ENCODE results near the gene LRRC8E. TPM values are rescaled to one million over a fixed set of nuclear protein-coding genes. Genes with fewer than 3 reads are reported as not detected.

The LRRC8E gene
- total RNA-seq, 2 donors from 2014 or later: 2.8 to 3.4 TPM

DNA sequence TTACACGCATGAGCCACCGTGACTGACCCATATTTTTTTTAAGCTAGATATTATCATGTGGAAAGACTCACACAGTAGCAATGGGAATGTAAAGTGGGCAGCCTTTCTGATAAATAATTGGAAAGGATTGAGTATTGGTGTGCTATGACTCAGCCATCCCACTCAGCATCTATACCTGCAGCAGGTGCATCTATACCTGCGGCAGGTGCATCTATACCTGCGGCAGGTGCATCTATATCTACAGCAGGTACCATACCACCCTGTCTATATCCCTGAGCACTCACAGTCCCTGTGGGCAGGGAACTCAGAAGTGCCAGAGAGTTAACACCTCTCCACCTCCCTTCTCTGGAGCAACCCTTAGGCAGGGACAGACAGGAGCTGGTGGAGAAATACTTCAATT, 5.2 kb upstream of the LRRC8E start:
- Mint-ChIP-seq H3K4me3 (no peak overlapping the region), H3K27me3 (ENCODE audit: insufficient read depth) (peaks cover 27% of the 10 kb centered on the region), H3K27ac (no peak overlapping the region), H3K9me3 (no peaks in the 10 kb centered on the region), H3K36me3 (ENCODE audit: low read depth) (no peaks in the 10 kb centered on the region), H3K4me1 (no peaks in the 10 kb centered on the region)
- 95 to 100% methylated on average over 2 to 4 of the region's 4 CpGs for WGBS, 2 experiments (ENCODE audit: insufficient coverage in 1 of 2, insufficient read length in 1 of 2)
- Histone ChIP-seq H3K4me1 (ENCODE audit: control insufficient read depth, insufficient read depth, low read length) (no peaks in the 10 kb centered on the region), H3K4me3 (ENCODE audit: low read length) (no peak overlapping the region), H3K27ac (ENCODE audit: low read depth, low read length) (no peak overlapping the region), H3K36me3 (ENCODE audit: control insufficient read depth, insufficient read depth, low read length) (no peaks in the 10 kb centered on the region), H3K27me3 (ENCODE audit: control insufficient read depth, insufficient read depth, low read length, poor library complexity, severe bottlenecking) (no peaks in the 10 kb centered on the region), H3K9me3 (ENCODE audit: control insufficient read depth, low read length) (no peaks in the 10 kb centered on the region), H3K9ac (ENCODE audit: extremely low read depth, low read length, poor library complexity, severe bottlenecking) (no peak overlapping the region)
- no peak for DNase-seq
- TF ChIP-seq, protein P1, sequence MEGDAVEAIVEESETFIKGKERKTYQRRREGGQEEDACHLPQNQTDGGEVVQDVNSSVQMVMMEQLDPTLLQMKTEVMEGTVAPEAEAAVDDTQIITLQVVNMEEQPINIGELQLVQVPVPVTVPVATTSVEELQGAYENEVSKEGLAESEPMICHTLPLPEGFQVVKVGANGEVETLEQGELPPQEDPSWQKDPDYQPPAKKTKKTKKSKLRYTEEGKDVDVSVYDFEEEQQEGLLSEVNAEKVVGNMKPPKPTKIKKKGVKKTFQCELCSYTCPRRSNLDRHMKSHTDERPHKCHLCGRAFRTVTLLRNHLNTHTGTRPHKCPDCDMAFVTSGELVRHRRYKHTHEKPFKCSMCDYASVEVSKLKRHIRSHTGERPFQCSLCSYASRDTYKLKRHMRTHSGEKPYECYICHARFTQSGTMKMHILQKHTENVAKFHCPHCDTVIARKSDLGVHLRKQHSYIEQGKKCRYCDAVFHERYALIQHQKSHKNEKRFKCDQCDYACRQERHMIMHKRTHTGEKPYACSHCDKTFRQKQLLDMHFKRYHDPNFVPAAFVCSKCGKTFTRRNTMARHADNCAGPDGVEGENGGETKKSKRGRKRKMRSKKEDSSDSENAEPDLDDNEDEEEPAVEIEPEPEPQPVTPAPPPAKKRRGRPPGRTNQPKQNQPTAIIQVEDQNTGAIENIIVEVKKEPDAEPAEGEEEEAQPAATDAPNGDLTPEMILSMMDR (conservative IDR thresholded peaks at IDR 0.05): no peak

DNA sequence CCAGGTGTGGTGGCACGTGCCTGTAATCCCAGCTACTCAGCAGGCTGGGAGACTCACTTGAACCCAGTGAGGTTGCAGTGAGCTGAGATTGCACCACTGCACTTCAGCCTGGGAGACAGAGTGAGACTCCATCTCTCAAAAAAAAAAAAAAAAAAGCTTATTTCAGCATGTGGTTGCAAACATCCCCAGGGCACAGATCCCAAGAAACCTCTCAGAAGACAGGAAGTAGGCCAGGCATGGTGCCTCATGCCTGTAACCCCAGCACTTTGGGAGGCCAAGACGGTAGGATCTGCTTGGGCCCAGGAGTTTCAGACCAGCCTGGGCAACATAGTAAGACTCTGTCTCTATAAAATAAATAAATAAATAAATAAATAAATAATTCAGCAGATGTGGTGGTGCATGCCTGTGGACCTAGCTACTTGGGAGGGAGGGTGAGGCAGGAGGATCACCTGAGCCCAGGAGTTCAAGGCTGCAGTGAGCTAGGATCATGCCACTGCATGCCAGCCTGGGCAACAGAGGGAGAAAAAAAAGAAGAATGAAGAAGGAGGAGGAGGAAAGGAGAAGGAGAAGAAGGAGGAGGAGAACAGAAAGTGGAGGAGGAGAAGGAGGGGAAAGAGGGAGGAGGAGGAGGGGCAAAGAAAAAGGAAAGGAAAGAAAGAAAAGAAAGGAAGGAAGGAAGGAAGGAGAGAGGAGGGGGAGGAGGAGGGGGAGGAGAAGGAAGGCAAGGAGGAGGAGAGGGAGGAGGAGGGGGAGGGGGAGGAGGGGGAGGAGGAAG, 4.3 kb upstream of the LRRC8E start:
- H3K9me3 Mint-ChIP-seq: no peaks in the 10 kb centered on the region
- Histone ChIP-seq H3K27ac (ENCODE audit: low read depth, low read length) (no peak overlapping the region), H3K27me3 (ENCODE audit: control insufficient read depth, insufficient read depth, low read length, poor library complexity, severe bottlenecking) (no peaks in the 10 kb centered on the region), H3K4me3 (ENCODE audit: low read length) (no peak overlapping the region), H3K9ac (ENCODE audit: extremely low read depth, low read length, poor library complexity, severe bottlenecking) (no peak overlapping the region), H3K4me1 (ENCODE audit: control insufficient read depth, insufficient read depth, low read length) (no peaks in the 10 kb centered on the region), H3K36me3 (ENCODE audit: control insufficient read depth, insufficient read depth, low read length) (no peaks in the 10 kb centered on the region), H3K9me3 (ENCODE audit: control insufficient read depth, low read length) (no peaks in the 10 kb centered on the region)
- TF ChIP-seq, protein P1 (conservative IDR thresholded peaks at IDR 0.05): no peak
- H3K27me3 Mint-ChIP-seq (ENCODE audit: insufficient read depth): peaks cover 31% of the 10 kb centered on the region
- H3K4me3 Mint-ChIP-seq: no peak overlapping the region
- no peaks in the 10 kb centered on the region for H3K36me3 Mint-ChIP-seq (ENCODE audit: low read depth)
- H3K4me1 Mint-ChIP-seq: no peaks in the 10 kb centered on the region
- DNase-seq: no peak
- WGBS, 2 experiments (ENCODE audit: insufficient coverage in 1 of 2, insufficient read length in 1 of 2): 56 to 75% methylated on average over 1 to 2 of the region's 2 CpGs
- no peak overlapping the region for H3K27ac Mint-ChIP-seq

DNA sequence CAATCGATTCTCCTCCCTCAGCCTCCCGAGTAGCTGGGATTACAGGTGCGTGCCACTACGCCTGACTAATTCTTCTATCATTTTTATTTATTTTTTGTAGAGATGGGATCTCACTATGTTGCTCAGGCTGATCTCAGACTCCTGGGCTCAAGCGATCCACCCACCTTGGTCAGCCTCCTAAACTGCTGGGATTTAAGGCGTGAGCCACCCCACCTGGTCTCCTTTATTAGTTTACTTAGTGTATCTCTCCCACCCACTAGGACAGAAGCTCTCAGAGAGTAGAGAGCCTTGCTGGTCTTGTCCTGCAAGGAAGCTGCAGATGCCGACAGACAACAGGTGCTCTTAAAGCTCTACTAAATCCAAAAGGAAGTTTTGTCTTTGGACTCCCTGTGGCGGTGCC, 2.5 kb upstream of the LRRC8E start:
- TF ChIP-seq, protein P1 (conservative IDR thresholded peaks at IDR 0.05): no peak
- Mint-ChIP-seq H3K27me3 (ENCODE audit: insufficient read depth) (peaks cover 41% of the 10 kb centered on the region), H3K9me3 (no peaks in the 10 kb centered on the region), H3K4me3 (no peak overlapping the region), H3K27ac (no peak overlapping the region), H3K36me3 (ENCODE audit: low read depth) (no peaks in the 10 kb centered on the region), H3K4me1 (no peaks in the 10 kb centered on the region)
- 91 to 100% methylated on average over 4 to 6 of the region's 8 CpGs for WGBS, 2 experiments (ENCODE audit: insufficient coverage in 1 of 2, insufficient read length in 1 of 2)
- H3K36me3 ChIP-seq (ENCODE audit: control insufficient read depth, insufficient read depth, low read length): no peaks in the 10 kb centered on the region
- no peak for DNase-seq
- H3K27me3 ChIP-seq (ENCODE audit: control insufficient read depth, insufficient read depth, low read length, poor library complexity, severe bottlenecking): no peaks in the 10 kb centered on the region
- H3K27ac ChIP-seq (ENCODE audit: low read depth, low read length): no peak overlapping the region
- H3K9ac ChIP-seq (ENCODE audit: extremely low read depth, low read length, poor library complexity, severe bottlenecking): no peak overlapping the region
- H3K9me3 ChIP-seq (ENCODE audit: control insufficient read depth, low read length): no peaks in the 10 kb centered on the region
- no peak overlapping the region for H3K4me3 ChIP-seq (ENCODE audit: low read length)
- H3K4me1 ChIP-seq (ENCODE audit: control insufficient read depth, insufficient read depth, low read length): no peaks in the 10 kb centered on the region

Measured in endodermal cell (in vitro differentiated cells).